ENCODE results near the gene AFG3L2. TPM values are rescaled to one million over a fixed set of nuclear protein-coding genes. Genes with fewer than 3 reads are reported as not detected.

The AFG3L2 gene
- total RNA-seq, 1 experiment from 2014 or later, result 66.7 TPM

- ChIA-PET CTCF (interaction anchor here (1.2 to 4.6 kb wide), 5 partner anchors 16 to 277 kb away, joined by 3 to 26 read pairs (median 4); partner anchors contain the start of gene AFG3L2), RAD21 (ENCODE audit: low non-redundant PET in 1 of 2, low total read pairs in 2 of 2, uncharacterized antibody in 2 of 2, unreplicated experiment in 2 of 2) (interaction anchor here in 1 of 2 experiments (0.7 kb wide), 1 partner anchor 20 kb away, joined by 3 read pairs; no protein-coding TSS in a partner anchor), POLR2A (interaction anchor here (1.6 kb wide), 1 partner anchor 265 kb away, joined by 3 read pairs; the partner anchor contains the start of gene SPIRE1)
- Histone ChIP-seq H3K9me2 (ENCODE audit: insufficient read depth) (no peaks in the 10 kb centered on the region), H3K4me3 (replicated peaks in 1 of 2; ENCODE audit: low read depth in 1 of 2, low read length in 2 of 2) (no peak overlapping the region), H2AFZ (ENCODE audit: low read depth, low read length, poor library complexity, severe bottlenecking) (no peak overlapping the region), H3K36me3 (ENCODE audit: control insufficient read depth in 1 of 2, insufficient read depth in 2 of 2, low read length in 2 of 2) (no peaks in the 10 kb centered on the region), H4K20me1 (ENCODE audit: insufficient read depth) (no peaks in the 10 kb centered on the region), H3K4me1 (ENCODE audit: control insufficient read depth in 1 of 2, insufficient read depth in 2 of 2, low read length in 2 of 2) (peaks cover 10 to 26% of the 10 kb centered on the region in 2 experiments; a peak in 3 of 4 replicates), H3K9ac (ENCODE audit: low read length) (no peak overlapping the region), H3K27me3 (ENCODE audit: insufficient read depth, low read length) (no peaks in the 10 kb centered on the region), H3K4me2 (ENCODE audit: low read length) (no peak overlapping the region), H3K79me2 (ENCODE audit: insufficient read depth, low read length) (no peaks in the 10 kb centered on the region), H3K9me3 (ENCODE audit: control insufficient read depth in 1 of 2, insufficient read depth in 1 of 2, low read depth in 1 of 2, low read length in 2 of 2) (no peaks in the 10 kb centered on the region), H3K27ac (ENCODE audit: low read depth, low read length) (no peak overlapping the region)
- DNase-seq (ENCODE audit: low read depth, low spot score) (no peak), ATAC-seq (no peak)
- intact Hi-C loops (cut with micrococcal nuclease), result no loop called here
- no TSS peak for BruUV-seq (replicated peaks)
- TF ChIP-seq ZBTB33 (IDR thresholded peaks at IDR 0.05; ENCODE audit: extremely low read depth, insufficient replicate concordance, low read length), result no peak
- TF ChIP-seq FOSL1 (IDR thresholded peaks at IDR 0.05; ENCODE audit: low read depth), result no peak
- TF ChIP-seq RAD21 (IDR thresholded peaks at IDR 0.05; ENCODE audit: low read depth), result no peak
- TF ChIP-seq CEBPB (IDR thresholded peaks at IDR 0.05; ENCODE audit: low read depth), result no peak
Observed at GRCh38 chr18:12393510-12393909, 16.5 kb upstream of the AFG3L2 start.

GRCh38 chr18:12391487-12392165 lies 14.6 kb upstream of the AFG3L2 start:
- Histone ChIP-seq H3K9ac (ENCODE audit: low read length) (no peak overlapping the region), H3K9me2 (ENCODE audit: insufficient read depth) (no peaks in the 10 kb centered on the region), H4K20me1 (ENCODE audit: insufficient read depth) (no peaks in the 10 kb centered on the region), H3K4me3 (replicated peaks in 1 of 2; ENCODE audit: low read depth in 1 of 2, low read length in 2 of 2) (no peak overlapping the region), H3K4me2 (ENCODE audit: low read length) (peak overlapping the region; percentile 18; the same call in 1 of the 2 replicates), H3K9me3 (ENCODE audit: control insufficient read depth in 1 of 2, insufficient read depth in 1 of 2, low read depth in 1 of 2, low read length in 2 of 2) (no peaks in the 10 kb centered on the region), H3K36me3 (ENCODE audit: control insufficient read depth in 1 of 2, insufficient read depth in 2 of 2, low read length in 2 of 2) (no peaks in the 10 kb centered on the region), H3K27ac (ENCODE audit: low read depth, low read length) (no peak overlapping the region), H2AFZ (ENCODE audit: low read depth, low read length, poor library complexity, severe bottlenecking) (peak overlapping the region; percentile 94), H3K27me3 (ENCODE audit: insufficient read depth, low read length) (no peaks in the 10 kb centered on the region), H3K4me1 (ENCODE audit: control insufficient read depth in 1 of 2, insufficient read depth in 2 of 2, low read length in 2 of 2) (peaks cover 10 to 24% of the 10 kb centered on the region in 2 experiments; a peak in 3 of 4 replicates), H3K79me2 (ENCODE audit: insufficient read depth, low read length) (no peaks in the 10 kb centered on the region)
- TF ChIP-seq CTCF (IDR thresholded peaks at IDR 0.05 in 2 of 3, conservative IDR thresholded peaks at IDR 0.05 in 1 of 3; ENCODE audit: borderline replicate concordance in 1 of 3, insufficient read depth in 1 of 3, low read depth in 2 of 3, low read length in 2 of 3) (peak; percentile 87 to 95 (median 92)), CEBPB (IDR thresholded peaks at IDR 0.05; ENCODE audit: low read depth) (no peak), RAD21 (IDR thresholded peaks at IDR 0.05; ENCODE audit: low read depth) (peak; percentile 95)
- ATAC-seq, result peak; percentile 69
- CTCF ChIA-PET, result interaction anchor here (0.6 to 1.1 kb wide), 5 partner anchors 14 to 543 kb away, joined by 3 to 6 read pairs (median 3); partner anchors contain the start of gene AFG3L2
- intact Hi-C loops (cut with micrococcal nuclease), result loop anchor here (1.0 to 2.0 kb wide), 3 partner anchors 31 to 543 kb away; no protein-coding TSS in a partner anchor
- RAD21 ChIA-PET (ENCODE audit: low non-redundant PET in 1 of 2, low total read pairs in 2 of 2, uncharacterized antibody in 2 of 2, unreplicated experiment in 2 of 2), result interaction anchor here in 1 of 2 experiments (0.6 kb wide), 1 partner anchor 31 kb away, joined by 4 read pairs; no protein-coding TSS in a partner anchor
- DNase-seq (ENCODE audit: low read depth, low spot score), result peak; percentile 52
- POLR2A ChIA-PET, result interaction anchor here (1.4 kb wide), 1 partner anchor 14 kb away, joined by 3 read pairs; no protein-coding TSS in a partner anchor
- no TSS peak for BruUV-seq (replicated peaks)

Measured in HCT116 (cell line).